Measurements from ENCODE around the gene PMM1.

Gene PMM1

DNA sequence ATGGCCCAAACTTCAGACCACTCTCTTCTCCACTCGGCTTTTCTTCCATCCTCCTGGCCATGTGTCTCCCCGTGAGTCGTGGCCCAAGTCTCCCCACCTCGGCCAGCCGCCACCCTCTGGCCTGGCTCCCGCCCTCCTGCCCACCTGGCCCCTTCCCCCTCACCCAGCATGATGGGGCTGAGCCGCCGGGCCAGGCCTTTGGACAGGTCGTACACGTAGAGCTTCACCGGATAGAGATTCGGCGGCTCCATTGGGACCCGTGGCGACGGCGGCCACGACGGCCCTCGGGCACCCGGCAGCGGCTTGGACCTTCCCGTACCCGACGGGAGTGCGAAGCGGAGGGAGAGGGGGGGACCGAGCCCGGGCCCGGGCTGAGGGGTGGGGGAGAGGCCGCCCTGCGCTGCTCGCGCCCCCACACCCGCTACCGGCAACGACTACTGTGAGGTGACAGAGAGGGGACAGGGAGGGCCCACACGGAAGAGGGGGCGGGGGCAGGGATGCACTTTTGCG is 31.0 kb upstream of the PMM1 start, which contains the start of gene DESI1:
TSS of gene DESI1 (minus strand) at position 455 of the 510 bp plus-strand sequence. CDS start at position 251, 204 bp downstream.
- H3K9me3 ChIP-seq (ENCODE audit: control insufficient read depth, insufficient read depth, low read length): no peaks in the 10 kb centered on the region
- H3K36me3 ChIP-seq (ENCODE audit: control insufficient read depth, insufficient read depth, low read length): peaks cover 32% of the 10 kb centered on the region

DNA sequence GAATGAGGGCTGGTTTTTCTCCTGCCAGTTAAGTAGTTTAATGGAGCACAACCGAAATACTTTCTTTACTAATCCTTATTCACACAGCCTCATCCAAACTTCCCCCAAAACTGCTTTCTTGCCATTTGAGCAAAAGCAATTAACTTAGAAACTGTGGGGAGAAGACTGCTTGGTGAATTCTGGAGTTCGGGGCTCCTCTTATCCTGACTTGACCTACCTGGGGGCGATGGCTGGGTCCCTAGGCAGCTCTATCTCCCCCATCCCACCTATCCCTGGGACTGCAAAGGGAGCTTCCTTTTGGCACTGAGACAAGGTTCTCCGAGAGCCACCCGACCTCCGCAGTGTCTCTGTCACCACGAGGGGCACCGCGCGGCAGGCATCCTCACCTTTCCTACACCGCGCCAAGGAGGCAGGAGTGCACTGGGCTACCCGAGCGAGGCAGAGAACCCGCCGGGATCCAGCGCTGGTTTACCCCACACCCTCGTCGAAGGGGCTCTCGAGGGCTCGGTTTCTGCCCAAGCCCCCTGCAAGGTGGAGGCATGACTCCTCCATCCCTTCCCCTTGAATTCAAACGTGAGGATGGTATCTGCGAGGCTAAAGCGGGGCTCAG is 30.4 kb upstream of the PMM1 start:
- peaks cover 11% of the 10 kb centered on the region for H3K4me1 ChIP-seq (ENCODE audit: control insufficient read depth, insufficient read depth, low read length)
- no peaks in the 10 kb centered on the region for H3K9me3 ChIP-seq (ENCODE audit: control insufficient read depth, insufficient read depth, low read length)
- H3K27ac ChIP-seq (ENCODE audit: low read depth, low read length): peak overlapping the region; percentile 88
- H3K4me3 ChIP-seq (ENCODE audit: low read depth, low read length): peak overlapping the region; percentile 94
- no peaks in the 10 kb centered on the region for H3K27me3 ChIP-seq (ENCODE audit: control insufficient read depth, insufficient read depth, low read length)
- peaks cover 26% of the 10 kb centered on the region for H3K36me3 ChIP-seq (ENCODE audit: control insufficient read depth, insufficient read depth, low read length)
- peak overlapping the region; percentile 75 for H3K9ac ChIP-seq (ENCODE audit: low read depth, low read length)

More for the DNA sequence above, 31.0 kb upstream of the PMM1 start, which contains the start of gene DESI1:
- Histone ChIP-seq H3K27ac (ENCODE audit: low read depth, low read length) (peak within 1 kb of the TSS; percentile 99), H3K4me1 (ENCODE audit: control insufficient read depth, insufficient read depth, low read length) (peaks cover 11% of the 10 kb centered on the region), H3K9ac (ENCODE audit: low read depth, low read length) (peak within 1 kb of the TSS; percentile 98), H3K27me3 (ENCODE audit: control insufficient read depth, insufficient read depth, low read length) (no peaks in the 10 kb centered on the region), H3K4me3 (ENCODE audit: low read depth, low read length) (peak within 1 kb of the TSS; percentile 94)

DNA sequence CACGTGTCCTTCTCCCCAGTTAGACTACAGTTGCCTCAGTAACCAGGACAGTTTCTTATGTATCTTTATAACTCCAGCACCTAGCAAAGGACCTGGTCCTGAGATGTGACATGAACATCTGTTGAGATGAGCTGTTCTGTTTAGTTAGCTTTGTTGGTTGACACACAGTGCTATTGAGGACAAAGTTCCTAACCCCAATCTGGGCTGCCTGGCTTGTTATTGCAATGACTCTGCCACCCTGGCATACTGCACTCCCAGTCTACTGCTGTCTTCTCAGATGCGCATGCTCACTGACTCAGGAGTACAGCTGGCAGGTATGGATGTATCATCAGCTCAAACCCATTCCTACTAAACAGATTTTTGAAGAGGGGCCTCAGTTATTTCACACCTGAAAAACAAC is 23.8 kb upstream of the PMM1 start:
- Histone ChIP-seq H3K4me3 (ENCODE audit: low read depth, low read length) (no peak overlapping the region), H3K9me3 (ENCODE audit: control insufficient read depth, insufficient read depth, low read length) (no peaks in the 10 kb centered on the region), H3K4me1 (ENCODE audit: control insufficient read depth, insufficient read depth, low read length) (no peaks in the 10 kb centered on the region), H3K9ac (ENCODE audit: low read depth, low read length) (no peak overlapping the region), H3K27me3 (ENCODE audit: control insufficient read depth, insufficient read depth, low read length) (no peaks in the 10 kb centered on the region), H3K36me3 (ENCODE audit: control insufficient read depth, insufficient read depth, low read length) (no peaks in the 10 kb centered on the region), H3K27ac (ENCODE audit: low read depth, low read length) (no peak overlapping the region)

DNA sequence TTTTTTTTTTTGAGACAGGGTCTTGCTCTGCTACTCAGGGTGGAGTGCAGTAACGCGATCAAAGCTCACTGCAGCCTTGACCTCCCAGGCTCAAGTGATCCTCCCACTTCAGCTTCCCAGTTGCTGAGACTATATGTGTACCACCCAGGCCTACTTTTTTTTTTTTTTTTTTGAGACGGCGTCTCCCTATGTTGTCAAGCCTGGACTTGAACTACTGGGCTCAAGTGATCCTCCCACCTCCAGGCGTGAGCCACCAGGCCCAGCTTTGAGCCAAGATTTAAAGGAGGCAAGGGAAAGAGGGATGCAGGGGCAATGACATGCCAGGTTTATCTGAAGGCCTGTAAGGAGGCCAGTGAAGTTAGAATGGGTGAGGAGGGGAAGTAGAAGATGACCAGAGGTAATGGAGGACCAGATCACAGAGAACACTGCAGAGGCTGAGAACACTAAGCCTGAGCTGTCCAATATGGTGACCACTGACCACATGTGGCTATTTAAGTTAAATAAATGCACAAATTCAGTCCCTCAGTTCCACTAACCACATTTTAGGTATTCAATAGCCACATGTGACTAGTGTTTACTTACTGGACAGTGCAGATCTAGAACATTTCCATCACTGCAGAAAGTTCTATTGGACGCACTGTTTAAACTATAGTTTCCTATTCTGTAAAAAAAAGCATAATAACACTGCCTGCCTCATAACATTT is 23.1 kb upstream of the PMM1 start:
- no peak overlapping the region for H3K4me3 ChIP-seq (ENCODE audit: low read depth, low read length)
- H3K36me3 ChIP-seq (ENCODE audit: control insufficient read depth, insufficient read depth, low read length): no peaks in the 10 kb centered on the region; the same call in 1 of the 2 replicates
- H3K4me1 ChIP-seq (ENCODE audit: control insufficient read depth, insufficient read depth, low read length): no peaks in the 10 kb centered on the region

DNA sequence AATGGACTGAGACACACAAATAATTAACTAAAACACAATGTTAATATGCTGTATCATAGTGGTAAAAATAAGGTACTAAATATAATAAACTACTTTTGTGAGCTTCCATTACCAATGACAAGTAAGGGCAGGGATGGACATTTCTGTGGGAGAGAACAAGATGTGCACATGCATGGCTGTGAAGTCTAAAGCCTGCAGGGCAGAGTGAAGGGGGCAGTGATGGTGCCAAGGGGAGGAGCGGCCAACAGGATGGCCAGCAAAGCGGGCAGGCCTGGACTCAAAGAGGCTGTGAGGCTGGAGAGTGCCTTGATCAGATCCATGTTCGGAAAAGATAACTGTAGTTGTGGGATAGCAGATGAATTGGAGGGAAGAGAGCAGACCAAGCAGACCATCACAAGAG is 18.7 kb upstream of the PMM1 start:
- Histone ChIP-seq H3K4me3 (ENCODE audit: low read depth, low read length) (no peak overlapping the region), H3K27me3 (ENCODE audit: control insufficient read depth, insufficient read depth, low read length) (no peaks in the 10 kb centered on the region), H3K36me3 (ENCODE audit: control insufficient read depth, insufficient read depth, low read length) (peaks cover 39% of the 10 kb centered on the region), H3K4me1 (ENCODE audit: control insufficient read depth, insufficient read depth, low read length) (no peaks in the 10 kb centered on the region), H3K9me3 (ENCODE audit: control insufficient read depth, insufficient read depth, low read length) (no peaks in the 10 kb centered on the region), H3K27ac (ENCODE audit: low read depth, low read length) (no peak overlapping the region), H3K9ac (ENCODE audit: low read depth, low read length) (no peak overlapping the region)

More for the DNA sequence above, 23.1 kb upstream of the PMM1 start:
- no peaks in the 10 kb centered on the region for H3K9me3 ChIP-seq (ENCODE audit: control insufficient read depth, insufficient read depth, low read length)
- no peak overlapping the region for H3K27ac ChIP-seq (ENCODE audit: low read depth, low read length)
- no peak overlapping the region for H3K9ac ChIP-seq (ENCODE audit: low read depth, low read length)
- H3K27me3 ChIP-seq (ENCODE audit: control insufficient read depth, insufficient read depth, low read length): no peaks in the 10 kb centered on the region

DNA sequence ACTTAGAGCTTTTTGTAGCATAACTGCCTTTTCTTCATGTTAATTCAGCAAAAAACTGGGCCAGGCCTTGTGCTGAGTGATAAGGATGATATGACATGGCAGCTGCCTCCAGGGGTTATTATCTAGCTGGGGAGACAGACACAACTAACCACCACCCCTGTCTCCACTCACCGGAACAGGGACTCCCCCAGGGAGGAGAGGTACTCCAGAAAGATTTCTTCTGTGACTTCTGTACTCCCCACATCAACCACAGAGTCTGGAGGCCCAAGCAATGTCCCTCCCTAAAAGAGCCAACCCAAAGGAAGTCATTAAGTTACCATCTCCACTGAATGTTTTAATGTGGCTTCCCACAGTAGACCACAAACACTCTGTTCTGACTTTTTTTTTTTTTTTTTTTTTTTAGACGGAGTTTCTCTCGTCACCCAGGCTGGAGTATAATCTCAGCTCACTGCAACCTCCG is 14.3 kb upstream of the PMM1 start:
- Histone ChIP-seq H3K36me3 (ENCODE audit: control insufficient read depth, insufficient read depth, low read length) (peaks cover 71% of the 10 kb centered on the region), H3K27me3 (ENCODE audit: control insufficient read depth, insufficient read depth, low read length) (no peaks in the 10 kb centered on the region), H3K4me3 (ENCODE audit: low read depth, low read length) (no peak overlapping the region), H3K4me1 (ENCODE audit: control insufficient read depth, insufficient read depth, low read length) (no peaks in the 10 kb centered on the region), H3K9me3 (ENCODE audit: control insufficient read depth, insufficient read depth, low read length) (no peaks in the 10 kb centered on the region), H3K9ac (ENCODE audit: low read depth, low read length) (no peak overlapping the region), H3K27ac (ENCODE audit: low read depth, low read length) (no peak overlapping the region)

DNA sequence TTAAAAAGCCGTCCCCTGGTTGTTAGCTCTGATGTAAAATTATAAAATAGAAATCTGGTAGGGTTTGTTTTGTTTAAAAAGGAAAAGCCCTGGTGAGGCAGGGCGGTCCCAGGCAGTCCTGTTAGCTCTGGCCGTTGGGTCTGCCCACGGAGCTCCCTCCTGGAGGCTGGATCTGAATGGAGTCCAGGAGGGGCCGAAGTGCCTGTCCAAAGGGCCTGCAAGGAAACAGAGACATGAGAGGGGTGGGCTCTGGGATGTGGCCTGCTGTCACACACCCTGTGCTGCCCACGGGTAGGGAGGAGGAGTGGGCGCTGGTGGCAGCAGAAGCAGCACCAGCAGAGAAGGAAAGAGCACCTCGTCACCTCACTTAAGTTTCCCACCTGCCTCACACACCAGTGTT is 11.3 kb upstream of the PMM1 start:
- no peak overlapping the region for H3K27ac ChIP-seq (ENCODE audit: low read depth, low read length)
- no peaks in the 10 kb centered on the region for H3K4me1 ChIP-seq (ENCODE audit: control insufficient read depth, insufficient read depth, low read length)
- no peak overlapping the region for H3K9ac ChIP-seq (ENCODE audit: low read depth, low read length)

DNA sequence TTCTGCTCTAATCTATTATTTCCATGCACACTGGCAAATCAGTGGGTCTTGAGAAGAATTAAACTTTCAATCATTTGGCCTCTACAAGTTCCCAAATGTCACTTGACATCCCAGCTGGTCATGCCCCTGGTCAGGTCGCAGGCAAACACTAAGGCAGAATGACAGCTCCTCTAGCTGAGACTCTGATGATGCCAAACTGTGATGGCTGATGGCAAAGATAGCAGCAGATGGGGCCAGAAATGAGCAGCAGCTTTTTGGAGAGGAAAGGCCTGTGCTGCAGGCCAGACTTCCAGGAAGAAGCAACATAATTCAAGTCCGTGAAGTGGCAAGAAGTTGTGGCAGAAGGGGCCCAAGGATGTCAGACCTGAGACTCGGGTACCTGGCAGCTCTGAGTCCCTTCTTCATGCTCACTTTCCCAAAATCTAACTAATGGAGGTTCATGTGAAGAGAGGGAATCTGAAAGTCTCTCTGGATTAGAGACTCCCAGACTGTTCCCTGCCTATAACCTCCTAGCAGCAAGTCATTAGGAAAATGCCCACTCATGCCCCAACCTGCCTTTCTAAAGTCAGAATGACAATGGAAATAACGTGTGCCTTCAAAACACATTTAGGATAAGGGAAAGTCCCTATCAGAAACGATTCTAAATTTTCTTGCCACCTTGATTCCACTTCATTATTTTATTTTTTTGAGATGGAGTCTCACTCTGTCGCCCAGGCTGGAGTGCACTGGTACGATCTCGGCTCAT is 9.4 kb upstream of the PMM1 start:
- peaks cover 37% of the 10 kb centered on the region for H3K36me3 ChIP-seq (ENCODE audit: control insufficient read depth, insufficient read depth, low read length)
- no peaks in the 10 kb centered on the region for H3K9me3 ChIP-seq (ENCODE audit: control insufficient read depth, insufficient read depth, low read length)
- H3K4me1 ChIP-seq (ENCODE audit: control insufficient read depth, insufficient read depth, low read length): no peaks in the 10 kb centered on the region
- no peaks in the 10 kb centered on the region; the same call in 1 of the 2 replicates for H3K27me3 ChIP-seq (ENCODE audit: control insufficient read depth, insufficient read depth, low read length)
- H3K27ac ChIP-seq (ENCODE audit: low read depth, low read length): no peak overlapping the region
- no peak overlapping the region for H3K4me3 ChIP-seq (ENCODE audit: low read depth, low read length)
- H3K9ac ChIP-seq (ENCODE audit: low read depth, low read length): no peak overlapping the region

More for the DNA sequence above, 11.3 kb upstream of the PMM1 start:
- no peaks in the 10 kb centered on the region for H3K27me3 ChIP-seq (ENCODE audit: control insufficient read depth, insufficient read depth, low read length)
- peaks cover 55% of the 10 kb centered on the region for H3K36me3 ChIP-seq (ENCODE audit: control insufficient read depth, insufficient read depth, low read length)
- no peak overlapping the region for H3K4me3 ChIP-seq (ENCODE audit: low read depth, low read length)
- H3K9me3 ChIP-seq (ENCODE audit: control insufficient read depth, insufficient read depth, low read length): no peaks in the 10 kb centered on the region

DNA sequence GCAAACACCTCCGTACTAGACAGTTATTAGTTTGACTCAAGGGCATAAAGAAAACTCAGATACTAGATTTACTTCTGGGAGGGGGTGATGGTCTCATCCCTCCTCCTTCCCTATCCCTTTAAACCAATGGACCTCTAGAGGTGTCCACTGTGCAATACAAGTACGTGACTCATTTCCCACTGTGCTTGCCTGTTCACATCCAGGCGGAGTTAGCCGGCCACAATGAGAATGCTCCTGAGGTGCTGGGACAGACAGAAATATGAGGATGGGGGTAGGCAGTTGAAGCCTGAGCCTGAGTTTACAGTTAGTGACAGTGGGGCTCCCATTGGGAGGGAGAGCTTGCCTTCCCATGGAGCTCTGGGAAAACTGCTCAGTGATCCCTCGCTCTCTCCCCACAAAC is 8.4 kb upstream of the PMM1 start:
- no peak overlapping the region for H3K27ac ChIP-seq (ENCODE audit: low read depth, low read length)
- H3K36me3 ChIP-seq (ENCODE audit: control insufficient read depth, insufficient read depth, low read length): peaks cover 28% of the 10 kb centered on the region
- H3K9ac ChIP-seq (ENCODE audit: low read depth, low read length): no peak overlapping the region

DNA sequence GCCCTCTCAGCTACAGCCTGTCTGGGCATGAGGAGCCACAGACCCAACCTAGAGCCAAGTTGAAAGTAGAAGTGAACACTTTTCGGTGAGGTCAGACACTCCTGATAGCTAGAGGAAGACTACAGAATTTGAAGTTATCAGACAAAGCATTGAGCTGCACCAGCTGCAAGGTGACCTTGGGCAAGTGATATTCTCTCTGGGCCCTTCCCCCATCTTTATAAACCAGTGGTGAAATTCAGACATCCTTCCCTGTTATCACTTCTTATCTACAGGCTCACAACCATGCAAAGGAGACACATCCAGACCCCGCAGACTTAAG is 8.0 kb upstream of the PMM1 start:
- Histone ChIP-seq H3K36me3 (ENCODE audit: control insufficient read depth, insufficient read depth, low read length) (peaks cover 23% of the 10 kb centered on the region), H3K9ac (ENCODE audit: low read depth, low read length) (no peak overlapping the region), H3K27ac (ENCODE audit: low read depth, low read length) (no peak overlapping the region), H3K9me3 (ENCODE audit: control insufficient read depth, insufficient read depth, low read length) (no peaks in the 10 kb centered on the region), H3K4me1 (ENCODE audit: control insufficient read depth, insufficient read depth, low read length) (no peaks in the 10 kb centered on the region), H3K27me3 (ENCODE audit: control insufficient read depth, insufficient read depth, low read length) (no peaks in the 10 kb centered on the region; the same call in 1 of the 2 replicates), H3K4me3 (ENCODE audit: low read depth, low read length) (no peak overlapping the region)

More for the DNA sequence above, 8.4 kb upstream of the PMM1 start:
- H3K9me3 ChIP-seq (ENCODE audit: control insufficient read depth, insufficient read depth, low read length): no peaks in the 10 kb centered on the region
- no peak overlapping the region for H3K4me3 ChIP-seq (ENCODE audit: low read depth, low read length)
- no peaks in the 10 kb centered on the region; the same call in 1 of the 2 replicates for H3K27me3 ChIP-seq (ENCODE audit: control insufficient read depth, insufficient read depth, low read length)
- no peaks in the 10 kb centered on the region for H3K4me1 ChIP-seq (ENCODE audit: control insufficient read depth, insufficient read depth, low read length)
